Endothelial cell of umbilical vein (primary cell): Measurements from ENCODE around the gene MAN2B1. TPM values are rescaled to one million over a fixed set of nuclear protein-coding genes. Genes with fewer than 3 reads are reported as not detected.
A peak's percentile ranks its signal among the peaks of the same experiment; 100 is the strongest.

Source experiments
- BruUV-seq: library from RNA; stranded (reverse); fragments of 400-500 nt; replicated peaks from 2 replicates; lab custom pipeline; 2021; lab: Mats Ljungman, UMichigan
- CTCF ChIA-PET: fragments of 300-600, 350-600 bp; sonication (Branson Sonifier 250); formaldehyde crosslinking; loops from one replicate; lab custom pipeline; 2021; ENCODE audit warnings: antibody characterized with exemption, inconsistent platforms; lab: Charles Lee
- POLR2A ChIA-PET: fragments of 300-600, 350-600 bp; sonication (Branson Sonifier 250); formaldehyde crosslinking; loops from one replicate; lab custom pipeline; 2021; ENCODE audit warnings: antibody characterized with exemption, inconsistent platforms; lab: Charles Lee
- DNase-seq: peaks from one replicate; pipeline ENCODE4 v3.0.0-alpha.2; 2011; ENCODE audit warnings: low read depth, low spot score
- FAIRE-seq: peaks from 2 replicates; lab custom pipeline; 2011; peaks lifted over from hg19 to GRCh38; lab: Jason Lieb, UNC
- H2AFZ ChIP-seq: 2 replicates; pipeline ENCODE4 v1.6.0; 2012; ENCODE audit warnings: low read depth, low read length, control low read depth, inconsistent platforms
- H3K27ac ChIP-seq: 2 replicates; pipeline ENCODE4 v1.5.1; 2011; ENCODE audit warnings: low read depth, mild to moderate bottlenecking, control low read depth, low read length, moderate library complexity; ENCODE audit not compliant: insufficient read depth
- H3K27me3 ChIP-seq, 2 experiments: 2 replicates each; pipeline versions ENCODE4 v1.6.0 to v1.6.1; 2011; ENCODE audit warnings: low read length in 2 of 2, mixed read lengths in 1 of 2; ENCODE audit not compliant: control insufficient read depth in 2 of 2, insufficient read depth in 2 of 2
- H3K36me3 ChIP-seq, 2 experiments: 2 replicates in 1 of 2; 3 replicates in 1 of 2; pipeline ENCODE4 v1.5.1; 2011; ENCODE audit warnings: low read length in 2 of 2, mild to moderate bottlenecking in 1 of 2, moderate library complexity in 1 of 2; ENCODE audit not compliant: control insufficient read depth in 2 of 2, insufficient read depth in 2 of 2; ENCODE audit errors: extremely low read depth in 1 of 2
- H3K4me1 ChIP-seq: 3 replicates; pipeline ENCODE4 v1.5.1; 2011; ENCODE audit warnings: mild to moderate bottlenecking, low read length; ENCODE audit not compliant: control insufficient read depth, insufficient read depth; ENCODE audit errors: extremely low read depth
- H3K4me2 ChIP-seq: 2 replicates; pipeline ENCODE4 v1.6.1; 2011; ENCODE audit warnings: low read length, control low read depth, mixed read lengths; ENCODE audit not compliant: insufficient read depth
- H3K4me3 ChIP-seq, 3 experiments: fragments of 200-600 bp in 1 of 3; sonication (generic), shearing (Covaris generic) in 1 of 3; replicated peaks in 1 of 3; 2 replicates each; pipeline ENCODE4 v1.5.1; 2011 to 2016; ENCODE audit warnings: control low read depth in 3 of 3, low read length in 3 of 3, mild to moderate bottlenecking in 2 of 3, inconsistent platforms in 1 of 3, low read depth in 1 of 3, moderate library complexity in 1 of 3; ENCODE audit not compliant: insufficient read depth in 1 of 3
- H3K79me2 ChIP-seq: 2 replicates; pipeline ENCODE4 v1.6.0; 2012; ENCODE audit warnings: low read length, inconsistent platforms; ENCODE audit not compliant: control insufficient read depth, insufficient read depth
- H3K9ac ChIP-seq: replicated peaks from 2 replicates; pipeline ENCODE3; 2011; ENCODE audit warnings: low read length, control low read depth; ENCODE audit not compliant: insufficient read depth; ENCODE audit errors: extremely low read depth
- H3K9me1 ChIP-seq: replicated peaks from 3 replicates; pipeline ENCODE4 v1.6.0; 2011; ENCODE audit warnings: mild to moderate bottlenecking, low read length; ENCODE audit not compliant: control insufficient read depth, insufficient read depth; ENCODE audit errors: extremely low read depth
- H3K9me3 ChIP-seq: replicated peaks from 2 replicates; pipeline ENCODE4 v1.5.1; 2012; ENCODE audit warnings: low read length, inconsistent platforms; ENCODE audit not compliant: control insufficient read depth, insufficient read depth
- H4K20me1 ChIP-seq: replicated peaks from 2 replicates; pipeline ENCODE3; 2011; ENCODE audit warnings: mild to moderate bottlenecking, low read length; ENCODE audit not compliant: control insufficient read depth, insufficient read depth; ENCODE audit errors: extremely low read depth
- CTCF ChIP-seq, 2 donors: IDR thresholded peaks; 1 replicate in 1 of 2; 2 replicates in 1 of 2; pipeline ENCODE4 v1.5.1; 2011; ENCODE audit warnings: low read length in 2 of 2, mild to moderate bottlenecking in 2 of 2, moderate library complexity in 2 of 2, control low read depth in 1 of 2, inconsistent platforms in 1 of 2, low read depth in 1 of 2; ENCODE audit not compliant: insufficient read depth in 1 of 2; ENCODE audit errors: extremely low read depth in 1 of 2
- EZH2 ChIP-seq: IDR thresholded peaks from 2 replicates; pipeline ENCODE4 v1.6.1; 2012; ENCODE audit warnings: borderline replicate concordance, low read depth, mild to moderate bottlenecking, moderate library complexity, low read length, inconsistent platforms; ENCODE audit not compliant: severe bottlenecking
- FOS ChIP-seq: IDR thresholded peaks from 2 replicates; pipeline ENCODE4 v1.6.1; 2011; ENCODE audit warnings: mild to moderate bottlenecking, low read length, moderate library complexity, borderline replicate concordance; ENCODE audit not compliant: insufficient read depth
- GATA2 ChIP-seq: IDR thresholded peaks from 2 replicates; pipeline ENCODE4 v1.7.0; 2011; ENCODE audit warnings: low read depth, mild to moderate bottlenecking, moderate library complexity, mixed read lengths, low read length; ENCODE audit not compliant: insufficient read length, insufficient read depth
- JUN ChIP-seq: IDR thresholded peaks from 2 replicates; pipeline ENCODE4 v1.6.1; 2011; ENCODE audit warnings: borderline replicate concordance, low read depth; ENCODE audit not compliant: insufficient read length, insufficient read depth
- MAX ChIP-seq: IDR thresholded peaks from 2 replicates; pipeline ENCODE4 v1.6.1; 2011; ENCODE audit not compliant: insufficient read depth, insufficient read length
- MYC ChIP-seq: IDR thresholded peaks from one replicate; pipeline ENCODE4 v1.6.1; 2011; ENCODE audit warnings: mild to moderate bottlenecking, low read depth, low read length
- POLR2A ChIP-seq: IDR thresholded peaks from 2 replicates; pipeline ENCODE4 v1.6.1; 2012; ENCODE audit warnings: low read depth, mild to moderate bottlenecking, control low read depth, low read length
- POLR2AphosphoS5 ChIP-seq: IDR thresholded peaks from 2 replicates; pipeline ENCODE4 v1.6.1; 2012; ENCODE audit warnings: low read depth, mild to moderate bottlenecking, control low read depth, low read length, moderate library complexity; ENCODE audit not compliant: insufficient read depth
- dilution Hi-C: fragments of 300-500 bp; cut with MboI; formaldehyde crosslinking; loops from one replicate; pipeline ENCODE4 v1.15.0; 2019; ENCODE audit warnings: low sequenced_read_pairs; ENCODE audit not compliant: extremely low pct_ligation_motif_present
- intact Hi-C: fragments of 100-400 bp; cut with micrococcal nuclease; formaldehyde crosslinking; loops from one replicate; pipeline ENCODE4 v1.10.0; 2022
- polyA plus RNA-seq, 4 experiments: library from polyadenylated mRNA; depleted of rRNA in 3 of 4; stranded (reverse) in 3 of 4; unstranded in 1 of 4; fragments of >200 nt; gene quantifications; 2 replicates each; pipeline versions ENCODE4 v1.2.1 to v1.2.3, GENCODE V29; 2011 to 2012; ENCODE audit warnings: missing spikeins in 1 of 4
- total RNA-seq: library from RNA; stranded (reverse); gene quantifications from 2 replicates; pipeline ENCODE4 v1.2.3, GENCODE V29; 2021

The MAN2B1 gene
- total and polyA plus RNA-seq, 2 donors (not counting 3 experiments of a cell fraction or from before 2014, with no cell fraction given), result 64.4 to 76.8 TPM

- no peak overlapping the region for H3K27ac ChIP-seq
- ChIA-PET POLR2A (no interaction called here), CTCF (no interaction called here)
- H3K9ac ChIP-seq, result peak overlapping the region; percentile 22
- peak overlapping the region; percentile 46 for H2AFZ ChIP-seq
- H3K27me3 ChIP-seq, result no peaks in the 10 kb centered on the region
- H3K4me3 ChIP-seq, result peak overlapping the region; percentile 2 to 56 (median 31)
- H4K20me1 ChIP-seq, result no peaks in the 10 kb centered on the region
- H3K9me3 ChIP-seq, result no peaks in the 10 kb centered on the region
- H3K4me2 ChIP-seq, result peak overlapping the region; percentile 64
- no TSS peak for BruUV-seq
- no peak for FAIRE-seq
- dilution Hi-C loops, result no loop called here
- no peaks in the 10 kb centered on the region for H3K79me2 ChIP-seq
- H3K4me1 ChIP-seq, result peaks cover 15% of the 10 kb centered on the region
- peaks cover 3 to 13% of the 10 kb centered on the region in 2 experiments for H3K36me3 ChIP-seq
- TF ChIP-seq POLR2A (no peak), MAX (no peak), MYC (no peak), CTCF (IDR thresholded peaks at IDR 0.05; ENCODE audit: extremely low read depth in 1 of 2, insufficient read depth in 1 of 2, low read depth in 1 of 2, low read length in 2 of 2) (no peak), FOS (no peak), EZH2 (no peak), JUN (no peak), GATA2 (no peak), POLR2AphosphoS5 (no peak)
- DNase-seq, result no peak
- no peaks in the 10 kb centered on the region for H3K9me1 ChIP-seq
- intact Hi-C loops, result loop anchor here (1.0 kb wide), 2 partner anchors 26 to 41 kb away; partner anchors contain the start of gene GET3
Observed at GRCh38 chr19:12695997-12696365, 29.4 kb upstream of the MAN2B1 start.
